HG03354 (cell line): ENCODE results near the gene AHNAK2.
"Not testable (repeated sequence)": the region's sequence is repeated elsewhere in the genome, so short reads cannot be mapped to it uniquely, and the experiment has no call there.

Experiments used
- ATAC-seq: cut with Tn5 transposase; IDR thresholded peaks from one replicate; pipeline ENCODE4 v1.9.1; 2021; ENCODE audit warnings: mild to moderate bottlenecking; ENCODE audit not compliant: unreplicated experiment, poor library complexity, severe bottlenecking

The AHNAK2 gene

GRCh38 chr14:104917116-104917515 is 61.1 kb downstream of the AHNAK2 start:
- ATAC-seq: no peak

GRCh38 chr14:104913435-104913834 is 64.7 kb downstream of the AHNAK2 start:
- no peak for ATAC-seq

DNA sequence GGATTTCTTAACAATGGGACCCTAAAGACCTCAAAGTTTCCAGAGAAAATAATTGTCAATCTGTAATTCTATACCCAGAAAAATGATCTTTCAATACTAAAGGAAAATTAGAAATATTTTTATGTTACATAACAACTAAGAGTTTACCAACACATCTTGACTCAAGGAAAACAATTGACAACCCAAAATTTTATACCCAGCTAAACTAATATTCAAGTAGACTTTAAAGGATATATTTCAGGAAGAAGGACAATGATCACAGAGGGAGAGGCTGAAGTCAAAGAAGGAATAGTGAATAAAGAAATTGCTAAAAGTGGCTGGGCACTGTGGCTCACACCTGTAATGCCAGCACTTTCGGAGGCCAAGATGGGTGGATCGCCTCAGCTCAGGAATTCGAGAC is 66.1 kb downstream of the AHNAK2 start:
- ATAC-seq: no peak

DNA sequence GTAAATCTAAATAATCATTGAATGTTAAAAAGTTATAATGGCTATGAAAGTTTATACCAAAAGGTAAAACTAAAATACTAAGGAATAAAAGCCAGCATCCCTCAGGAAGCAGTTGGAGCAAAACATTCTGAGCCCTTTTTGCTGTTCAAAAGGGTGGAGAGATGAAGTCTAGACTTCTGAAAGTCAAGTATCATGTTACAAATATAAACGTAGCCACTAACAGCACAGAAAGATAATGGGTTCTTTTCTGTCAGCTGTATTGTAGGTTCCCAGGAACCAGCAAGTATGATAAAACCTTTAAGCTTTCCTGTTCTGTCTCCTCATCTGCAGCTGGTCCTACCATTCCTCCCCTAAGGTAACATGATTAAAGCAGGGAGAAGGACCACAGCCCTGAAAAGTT is 69.9 kb downstream of the AHNAK2 start:
- ATAC-seq: no peak

DNA sequence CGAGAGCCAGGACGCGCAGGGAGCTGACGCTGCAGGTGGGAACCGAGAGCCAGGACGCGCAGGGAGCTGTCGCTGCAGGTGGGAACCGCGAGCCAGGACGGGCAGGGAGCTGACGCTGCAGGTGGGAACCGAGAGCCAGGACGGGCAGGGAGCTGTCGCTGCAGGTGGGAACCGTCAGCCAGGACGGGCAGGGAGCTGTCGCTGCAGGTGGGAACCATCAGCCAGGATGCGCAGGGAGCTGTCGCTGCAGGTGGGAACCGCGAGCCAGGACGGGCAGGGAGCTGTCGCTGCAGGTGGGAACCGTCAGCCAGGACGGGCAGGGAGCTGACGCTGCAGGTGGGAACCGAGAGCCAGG is 72.6 kb downstream of the AHNAK2 start:
- ATAC-seq: not testable (repeated sequence)

DNA sequence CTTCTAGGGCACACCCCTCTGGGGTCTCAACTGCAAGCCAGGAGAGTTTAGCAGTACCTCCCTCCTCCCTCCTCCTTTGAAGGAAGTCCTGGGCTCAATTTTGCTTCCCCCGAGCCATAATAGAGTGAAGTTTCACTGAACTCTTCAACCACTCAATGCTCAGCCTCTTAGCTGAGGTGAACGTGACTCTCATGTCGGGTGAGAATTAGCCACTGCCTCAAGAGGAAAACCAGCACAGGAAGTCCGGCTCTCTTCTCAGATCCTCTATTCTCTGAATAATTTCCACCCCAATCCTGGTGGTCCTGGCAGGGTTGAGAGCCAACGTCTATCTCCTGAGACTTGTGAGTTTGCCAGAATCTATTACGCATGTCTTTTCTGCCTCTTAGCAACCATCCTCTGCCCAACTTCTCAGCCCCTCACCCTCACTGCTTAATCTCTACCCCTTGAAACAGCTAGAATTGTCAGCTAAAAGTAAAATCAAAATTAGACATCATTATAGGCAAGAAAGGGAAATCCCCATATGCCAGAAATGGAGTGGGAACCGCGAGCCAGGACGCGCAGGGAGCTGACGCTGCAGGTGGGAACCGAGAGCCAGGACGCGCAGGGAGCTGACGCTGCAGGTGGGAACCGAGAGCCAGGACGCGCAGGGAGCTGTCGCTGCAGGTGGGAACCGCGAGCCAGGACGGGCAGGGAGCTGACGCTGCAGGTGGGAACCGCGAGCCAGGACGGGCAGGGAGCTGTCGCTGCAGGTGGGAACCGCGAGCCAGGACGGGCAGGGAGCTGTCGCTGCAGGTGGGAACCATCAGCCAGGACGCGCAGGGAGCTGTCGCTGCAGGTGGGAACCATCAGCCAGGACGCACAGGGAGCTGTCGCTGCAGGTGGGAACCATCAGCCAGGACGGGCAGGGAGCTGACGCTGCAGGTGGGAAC is 73.3 kb downstream of the AHNAK2 start:
- not testable (repeated sequence) for ATAC-seq

- ATAC-seq: no peak
Measured at GRCh38 chr14:104903990-104904389, 74.2 kb downstream of the AHNAK2 start.

DNA sequence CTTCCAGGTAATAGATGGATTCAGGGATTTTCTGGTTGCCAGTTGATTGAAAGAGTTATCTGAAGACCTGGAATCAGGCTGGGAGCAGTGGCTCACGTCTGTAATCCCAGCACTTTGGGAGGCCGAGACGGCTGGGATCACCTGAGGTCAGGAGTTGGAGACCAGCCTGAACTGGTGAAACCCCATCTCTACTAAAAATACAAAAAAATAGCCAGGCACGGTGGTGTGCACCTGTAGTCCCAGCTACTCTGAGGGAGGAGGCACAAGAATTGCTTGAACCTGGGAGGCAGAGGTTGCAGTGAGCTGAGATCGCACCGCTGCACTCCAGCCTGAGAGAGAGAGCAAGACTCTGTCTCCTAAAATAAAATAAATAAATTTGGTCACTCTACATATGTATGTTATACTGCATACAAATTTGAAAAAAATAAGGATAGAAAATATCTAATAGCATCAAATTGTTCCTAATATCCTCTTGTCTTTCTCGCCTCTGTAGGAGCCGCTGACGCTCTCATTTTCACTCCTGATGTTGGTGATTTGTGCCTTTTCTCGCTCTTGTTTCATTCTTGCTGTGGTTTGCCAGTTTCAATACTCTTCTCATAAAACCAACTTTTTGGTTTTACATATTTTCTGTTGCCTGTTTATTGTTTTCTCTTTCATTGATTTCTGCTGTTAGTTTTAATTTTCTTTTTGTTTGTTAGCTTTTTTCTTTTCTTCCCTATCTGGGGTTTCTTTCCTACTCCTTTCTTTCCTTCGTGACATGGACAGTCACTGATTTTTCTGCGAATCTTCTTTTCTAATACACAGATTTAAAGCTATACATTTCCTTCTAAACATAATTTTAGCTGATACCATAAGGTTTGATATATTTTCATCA is 77.3 kb downstream of the AHNAK2 start:
- no peak for ATAC-seq

DNA sequence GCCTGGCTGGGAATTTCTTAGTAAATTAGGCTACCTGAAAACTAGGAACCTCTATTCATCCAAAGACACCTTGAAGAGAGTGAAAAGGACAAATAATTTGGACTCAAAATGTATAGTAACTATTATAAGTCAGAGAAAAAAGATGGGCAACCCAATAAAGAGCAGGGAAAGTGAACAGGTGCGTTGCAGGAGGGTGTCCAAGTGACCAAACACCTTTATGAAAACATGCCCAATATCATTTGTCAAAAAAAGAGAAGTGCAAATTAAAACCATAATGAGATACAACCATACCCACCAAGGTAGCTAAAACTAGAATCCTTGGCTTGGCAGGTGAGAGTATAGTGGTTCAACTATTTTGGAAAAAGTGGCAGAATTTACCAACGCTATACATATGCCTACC is 78.4 kb downstream of the AHNAK2 start:
- no peak for ATAC-seq

GRCh38 chr14:104898870-104899510 is 79.2 kb downstream of the AHNAK2 start:
- ATAC-seq: no peak

DNA sequence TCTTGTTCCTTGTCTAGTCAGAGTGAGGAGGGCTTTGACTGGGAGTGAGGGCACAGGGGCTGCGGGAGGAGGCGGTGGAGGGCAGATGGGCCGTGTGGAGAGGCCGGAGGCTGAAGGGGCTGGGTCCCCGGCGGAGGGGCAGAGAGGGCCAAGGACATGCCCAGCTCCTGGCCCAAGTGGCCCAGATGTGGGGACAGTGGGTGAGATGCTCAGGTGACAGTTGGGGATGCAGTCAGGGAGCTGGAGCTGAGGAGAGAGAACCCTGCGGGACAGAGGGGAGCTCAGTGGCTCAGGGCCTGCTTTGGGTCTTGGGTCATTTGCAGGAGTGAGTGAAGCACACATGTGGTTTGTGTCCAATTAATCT is 80.0 kb downstream of the AHNAK2 start:
- no peak for ATAC-seq

DNA sequence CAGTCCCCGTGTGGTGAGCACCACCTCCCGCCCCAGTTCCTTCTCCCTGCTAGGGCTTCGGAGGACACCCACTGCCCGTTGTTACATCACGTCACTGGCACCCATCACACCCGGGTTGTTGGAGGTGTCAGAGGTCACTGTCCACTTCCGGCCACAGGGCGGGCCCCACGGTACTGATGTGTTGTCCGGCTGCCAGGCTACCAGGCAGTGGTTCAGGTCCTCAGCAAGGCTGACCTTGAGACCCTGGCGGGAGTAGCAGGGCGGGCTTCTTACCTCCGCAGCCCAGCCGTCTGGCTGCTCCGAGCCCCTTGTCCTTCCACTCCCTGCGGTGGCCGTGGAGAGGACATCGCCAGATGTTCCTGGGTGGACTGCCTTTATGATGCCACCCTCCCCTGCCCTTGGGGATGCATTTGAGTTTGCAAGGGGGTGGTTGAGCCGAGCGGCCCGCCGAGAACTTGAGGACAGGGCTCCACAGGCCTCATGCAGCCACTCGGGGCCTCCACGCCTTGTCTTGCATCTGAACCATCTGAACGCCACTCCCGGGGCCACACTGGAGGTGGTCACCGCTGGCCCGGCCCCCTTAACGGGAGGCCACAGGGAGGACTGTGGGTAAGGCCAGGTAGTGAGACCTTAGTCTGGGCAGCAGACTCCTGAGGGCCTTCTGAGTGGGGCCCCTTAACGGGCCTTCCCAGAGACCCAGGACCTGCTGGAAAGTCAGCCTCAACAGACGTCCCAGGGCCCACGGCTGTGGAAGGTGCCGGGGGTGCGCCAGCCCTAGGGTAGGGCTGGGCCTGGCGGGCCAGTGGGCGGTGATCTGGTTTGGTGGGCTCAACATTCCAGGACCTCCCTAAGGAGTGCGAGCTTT is 80.6 kb downstream of the AHNAK2 start:
- no peak for ATAC-seq

GRCh38 chr14:104895786-104896661 is 82.2 kb downstream of the AHNAK2 start:
- ATAC-seq: no peak

DNA sequence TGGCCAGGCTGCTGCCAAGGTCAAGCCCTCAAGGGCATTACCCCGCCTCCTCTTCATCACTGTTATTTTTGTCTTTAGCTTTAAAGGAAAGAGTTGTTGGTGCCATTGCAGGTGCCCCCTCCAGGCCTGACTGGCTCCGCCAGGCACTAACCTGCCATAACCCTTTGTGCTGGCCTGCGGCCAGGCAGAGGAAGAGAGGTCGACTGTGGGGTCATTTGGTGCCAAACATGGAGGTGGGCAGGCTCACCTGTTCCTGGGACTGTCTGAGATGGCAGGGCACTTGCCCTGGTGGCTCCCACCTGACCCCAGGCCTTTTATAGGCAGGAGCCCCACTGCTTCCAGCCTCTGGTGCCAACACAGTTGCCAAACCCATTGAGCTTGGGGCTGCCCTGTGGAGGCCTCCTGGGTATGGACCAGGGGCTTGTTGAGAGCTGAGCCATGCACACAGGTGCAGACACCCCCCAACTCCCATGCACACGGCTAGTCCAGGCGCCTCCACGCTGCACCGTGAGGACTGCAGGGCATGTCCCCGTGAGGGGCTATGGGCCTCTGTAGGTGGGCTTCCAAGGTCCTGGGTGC is 82.9 kb downstream of the AHNAK2 start:
- no peak for ATAC-seq

DNA sequence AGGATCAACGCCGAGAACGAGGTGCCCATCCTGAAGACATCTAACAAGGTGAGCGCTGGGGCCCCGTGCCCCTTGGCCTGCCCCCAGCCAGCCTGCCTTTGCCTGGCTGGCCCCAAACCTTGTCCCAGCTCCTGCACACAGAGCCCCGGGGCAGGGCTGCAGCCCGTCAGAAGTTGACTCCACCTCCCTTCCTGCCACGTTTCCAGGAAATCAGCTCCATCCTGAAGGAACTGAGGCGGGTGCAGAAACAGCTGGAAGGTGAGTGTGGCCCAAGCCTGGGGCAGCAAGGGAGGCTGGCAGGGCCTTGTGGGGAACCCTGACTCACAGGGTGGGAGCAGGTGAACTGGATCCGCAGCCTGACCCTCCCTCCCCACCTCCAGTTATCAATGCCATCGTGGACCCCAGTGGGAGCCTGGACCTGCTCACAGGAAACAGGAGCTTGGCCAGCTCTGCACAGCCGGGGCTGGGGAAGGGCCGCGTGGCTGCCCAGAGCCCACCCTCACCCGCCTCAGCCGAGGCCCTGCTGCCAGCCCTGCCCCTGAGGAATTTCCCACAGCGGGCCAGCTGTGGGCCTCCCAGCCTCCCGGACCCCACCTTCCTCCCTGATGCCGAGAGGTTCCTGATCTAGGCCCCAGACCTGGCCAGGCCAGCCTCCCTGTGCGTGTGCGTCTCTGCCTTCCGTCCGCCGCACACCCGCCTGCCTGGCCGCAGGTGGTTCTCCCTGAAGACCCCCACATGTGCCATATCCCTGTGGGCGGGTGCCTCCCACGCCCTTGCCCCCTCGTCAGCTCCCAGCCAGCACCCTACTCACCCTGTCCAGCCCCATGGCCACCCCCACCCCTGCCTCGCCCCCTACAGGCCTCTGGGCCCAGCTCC is 83.6 kb downstream of the AHNAK2 start:
- no peak for ATAC-seq

DNA sequence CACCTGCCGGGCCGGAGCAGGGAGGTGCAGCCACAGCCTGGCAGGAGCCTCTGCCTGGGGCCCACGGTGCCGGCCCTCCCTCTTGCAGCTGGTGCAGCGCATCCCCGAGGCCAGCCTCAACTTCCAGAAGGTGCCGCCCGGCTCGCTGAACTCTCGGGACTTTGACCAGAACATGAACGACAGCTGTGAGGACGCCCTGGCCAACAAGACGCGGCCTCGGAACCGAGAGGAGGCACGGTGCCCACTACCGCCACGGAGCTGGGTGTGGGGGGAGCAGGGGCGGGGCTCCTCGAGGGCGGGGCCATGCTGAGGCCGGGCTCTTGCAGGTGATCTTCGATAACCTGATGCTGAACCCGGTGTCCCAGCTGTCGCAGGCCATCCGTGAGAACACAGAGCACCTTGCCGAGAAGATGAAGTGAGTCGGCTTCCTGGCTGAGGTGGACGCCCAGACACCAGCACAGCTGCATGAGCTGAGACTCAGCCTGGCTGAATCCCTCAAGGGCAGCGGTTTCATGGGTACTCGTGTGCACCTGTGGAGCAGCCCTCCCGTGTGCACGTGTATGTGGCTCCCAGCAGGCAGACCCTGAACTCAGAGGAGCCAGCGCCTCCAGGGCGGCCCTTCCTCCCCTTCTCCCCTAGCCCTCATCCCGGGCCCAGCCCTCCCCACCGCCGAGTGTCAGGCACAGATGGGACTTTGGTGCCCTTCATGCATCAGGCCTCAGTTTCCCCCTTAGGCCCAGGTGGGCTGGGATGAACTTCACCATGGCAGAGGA is 84.6 kb downstream of the AHNAK2 start:
- no peak for ATAC-seq
